ENCODE results near the gene BCL6. TPM values are rescaled to one million over a fixed set of nuclear protein-coding genes. Genes with fewer than 3 reads are reported as not detected.

The BCL6 gene
- total RNA-seq, 1 donor from 2014 or later: 29.2 TPM

DNA sequence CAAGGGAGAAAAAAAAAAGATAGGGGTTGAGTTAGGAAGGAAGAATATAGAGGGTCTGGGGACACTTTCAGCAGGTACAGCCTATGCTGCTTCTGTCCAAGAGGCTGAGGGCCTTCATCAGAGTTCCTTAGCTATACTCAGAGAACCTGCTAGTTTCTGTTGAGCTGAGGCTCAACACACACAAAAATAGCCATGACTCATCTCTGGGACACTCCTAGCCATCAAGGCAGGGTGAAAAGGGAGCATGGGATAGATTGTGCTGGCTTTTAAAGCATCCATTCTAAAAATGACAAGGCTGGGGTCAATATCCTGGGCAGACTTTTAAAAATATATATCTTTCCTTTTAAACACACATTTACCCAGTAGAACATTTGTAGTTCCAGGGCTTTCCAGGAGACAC is 40.1 kb downstream of the BCL6 start:
- H3K4me3 Mint-ChIP-seq: no peak overlapping the region

GRCh38 chr3:187702507-187703033 is 42.7 kb downstream of the BCL6 start, which contains the start of gene RTP2:
TSS of gene RTP2 (minus strand) at chr3:187702557. CDS start at chr3:187702128, 429 bp downstream.
- Mint-ChIP-seq H3K4me1 (no peaks in the 10 kb centered on the region), H3K27ac (no peak within 1 kb of the TSS), H3K27me3 (ENCODE audit: low read depth) (peaks cover 8% of the 10 kb centered on the region), H3K9me3 (no peaks in the 10 kb centered on the region), H3K36me3 (no peaks in the 10 kb centered on the region), H3K4me3 (no peak within 1 kb of the TSS)
- no peak for DNase-seq (ENCODE audit: low spot score in 2 of 2, unreplicated experiment in 2 of 2)
- TF ChIP-seq, protein P1, sequence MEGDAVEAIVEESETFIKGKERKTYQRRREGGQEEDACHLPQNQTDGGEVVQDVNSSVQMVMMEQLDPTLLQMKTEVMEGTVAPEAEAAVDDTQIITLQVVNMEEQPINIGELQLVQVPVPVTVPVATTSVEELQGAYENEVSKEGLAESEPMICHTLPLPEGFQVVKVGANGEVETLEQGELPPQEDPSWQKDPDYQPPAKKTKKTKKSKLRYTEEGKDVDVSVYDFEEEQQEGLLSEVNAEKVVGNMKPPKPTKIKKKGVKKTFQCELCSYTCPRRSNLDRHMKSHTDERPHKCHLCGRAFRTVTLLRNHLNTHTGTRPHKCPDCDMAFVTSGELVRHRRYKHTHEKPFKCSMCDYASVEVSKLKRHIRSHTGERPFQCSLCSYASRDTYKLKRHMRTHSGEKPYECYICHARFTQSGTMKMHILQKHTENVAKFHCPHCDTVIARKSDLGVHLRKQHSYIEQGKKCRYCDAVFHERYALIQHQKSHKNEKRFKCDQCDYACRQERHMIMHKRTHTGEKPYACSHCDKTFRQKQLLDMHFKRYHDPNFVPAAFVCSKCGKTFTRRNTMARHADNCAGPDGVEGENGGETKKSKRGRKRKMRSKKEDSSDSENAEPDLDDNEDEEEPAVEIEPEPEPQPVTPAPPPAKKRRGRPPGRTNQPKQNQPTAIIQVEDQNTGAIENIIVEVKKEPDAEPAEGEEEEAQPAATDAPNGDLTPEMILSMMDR (IDR thresholded peaks at IDR 0.05; ENCODE audit: unreplicated experiment): no peak

More for the DNA sequence above, 40.1 kb downstream of the BCL6 start:
- Mint-ChIP-seq H3K9me3 (no peaks in the 10 kb centered on the region), H3K27me3 (ENCODE audit: low read depth) (no peaks in the 10 kb centered on the region), H3K36me3 (no peaks in the 10 kb centered on the region), H3K4me1 (no peaks in the 10 kb centered on the region), H3K27ac (no peak overlapping the region)
- TF ChIP-seq, protein P1 (IDR thresholded peaks at IDR 0.05; ENCODE audit: unreplicated experiment): no peak
- no peak for DNase-seq (ENCODE audit: low spot score in 2 of 2, unreplicated experiment in 2 of 2)

DNA sequence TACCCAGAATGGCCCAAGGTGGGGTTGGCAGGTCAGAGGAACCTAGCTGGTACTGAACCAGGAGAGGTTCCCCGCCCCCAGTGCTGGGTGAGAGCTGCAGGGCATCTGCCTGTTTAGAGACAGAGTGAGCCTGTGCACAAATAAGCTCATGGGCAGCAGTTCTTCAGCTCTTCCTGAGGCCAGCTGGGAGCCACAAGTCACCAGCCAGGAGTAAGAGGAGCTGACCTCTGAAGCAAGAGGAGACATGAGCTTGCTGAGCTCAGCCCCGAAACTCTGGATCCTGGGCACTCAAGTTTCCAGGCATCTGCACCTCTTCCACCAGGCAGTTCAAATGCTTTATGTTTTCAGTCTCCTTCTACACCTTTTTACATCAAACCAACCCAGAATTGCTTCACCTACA is 45.0 kb downstream of the BCL6 start:
- Mint-ChIP-seq H3K27ac (no peak overlapping the region), H3K36me3 (no peaks in the 10 kb centered on the region), H3K27me3 (ENCODE audit: low read depth) (peaks cover 25% of the 10 kb centered on the region), H3K4me3 (no peak overlapping the region), H3K4me1 (no peaks in the 10 kb centered on the region), H3K9me3 (no peaks in the 10 kb centered on the region)
- TF ChIP-seq, protein P1 (IDR thresholded peaks at IDR 0.05; ENCODE audit: unreplicated experiment): no peak
- DNase-seq (ENCODE audit: low spot score in 2 of 2, unreplicated experiment in 2 of 2): no peak

GRCh38 chr3:187698499-187699399 is 46.5 kb downstream of the BCL6 start:
- H3K27me3 Mint-ChIP-seq (ENCODE audit: low read depth): peaks cover 38% of the 10 kb centered on the region
- H3K4me1 Mint-ChIP-seq: no peaks in the 10 kb centered on the region
- TF ChIP-seq, protein P1 (IDR thresholded peaks at IDR 0.05; ENCODE audit: unreplicated experiment): no peak
- no peak for DNase-seq (ENCODE audit: low spot score in 2 of 2, unreplicated experiment in 2 of 2)
- H3K4me3 Mint-ChIP-seq: no peak overlapping the region
- no peak overlapping the region for H3K27ac Mint-ChIP-seq
- H3K36me3 Mint-ChIP-seq: no peaks in the 10 kb centered on the region
- H3K9me3 Mint-ChIP-seq: no peaks in the 10 kb centered on the region

- no peaks in the 10 kb centered on the region for H3K4me1 Mint-ChIP-seq
- DNase-seq (ENCODE audit: low spot score in 2 of 2, unreplicated experiment in 2 of 2): no peak
- no peaks in the 10 kb centered on the region for H3K9me3 Mint-ChIP-seq
- H3K36me3 Mint-ChIP-seq: no peaks in the 10 kb centered on the region
- H3K4me3 Mint-ChIP-seq: no peak overlapping the region
- no peak overlapping the region for H3K27ac Mint-ChIP-seq
- TF ChIP-seq, protein P1 (IDR thresholded peaks at IDR 0.05; ENCODE audit: unreplicated experiment): no peak
- peaks cover 40% of the 10 kb centered on the region for H3K27me3 Mint-ChIP-seq (ENCODE audit: low read depth)
Observed at GRCh38 chr3:187696021-187696420, 49.2 kb downstream of the BCL6 start.
